Measurements from ENCODE around the gene DNMT1. TPM values are rescaled to one million over a fixed set of nuclear protein-coding genes. Genes with fewer than 3 reads are reported as not detected.

DNMT1 gene
- total RNA-seq, 1 experiment from 2014 or later = 210 TPM

DNA sequence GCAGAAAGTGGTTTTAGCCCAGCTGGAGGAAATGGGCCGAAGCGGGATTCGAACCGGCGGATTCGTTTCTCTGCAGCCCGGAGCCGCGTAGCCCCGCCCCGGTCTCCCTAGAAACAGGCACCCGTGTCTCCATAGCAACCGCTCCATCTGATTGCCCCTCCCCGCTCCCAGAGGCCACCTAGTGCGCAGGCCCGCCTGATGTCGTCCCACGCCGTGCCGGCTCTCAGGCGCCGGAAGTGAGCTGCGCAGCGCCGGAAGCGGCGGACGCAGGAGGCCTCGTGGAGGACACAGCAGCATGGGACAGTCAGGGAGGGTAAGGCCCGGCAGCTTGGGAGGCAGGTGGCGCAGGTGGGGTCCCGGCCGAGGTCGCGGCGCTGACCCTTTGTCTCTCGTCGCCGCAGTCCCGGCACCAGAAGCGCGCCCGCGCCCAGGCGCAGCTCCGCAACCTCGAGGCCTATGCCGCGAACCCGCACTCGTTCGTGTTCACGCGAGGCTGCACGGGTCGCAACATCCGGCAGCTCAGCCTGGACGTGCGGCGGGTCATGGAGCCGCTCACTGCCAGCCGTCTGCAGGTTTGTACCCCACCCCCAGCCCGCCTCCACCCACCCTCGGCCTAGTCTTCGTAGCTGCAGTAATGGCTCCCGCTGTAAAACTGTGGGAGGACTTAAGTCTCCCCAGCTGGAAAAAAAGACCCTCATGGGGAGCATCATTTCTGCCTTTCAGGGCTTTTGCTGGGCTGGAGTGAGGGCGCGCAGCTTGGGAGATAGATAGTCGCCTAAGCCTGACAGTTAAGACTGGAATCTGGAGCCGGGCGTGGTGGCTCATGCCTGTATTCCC is 88.4 kb downstream of the DNMT1 start, which contains the start of gene PPAN:
Gene PPAN, plus strand, starts transcription at position 263 of the 837 bp plus-strand sequence. Its CDS starts 33 bp downstream, at position 296.
- ChIA-PET POLR2A (interaction anchor here (0.6 to 1.6 kb wide), 5 partner anchors 9 to 86 kb away, joined by 3 to 9 read pairs (median 3); partner anchors contain the start of gene EIF3G), CTCF (interaction anchor here (0.6 to 1.4 kb wide), 8 partner anchors 8 to 366 kb away, joined by 3 to 10 read pairs (median 4); no protein-coding TSS in a partner anchor)
- peak; percentile 86 for ATAC-seq
- peak; percentile 98 for DNase-seq (ENCODE audit: low spot score)
- peak within 1 kb of the TSS; percentile 84 for H3K27ac Mint-ChIP-seq
- no peaks in the 10 kb centered on the region for H3K9me3 Mint-ChIP-seq
- peaks cover 38% of the 10 kb centered on the region for H3K36me3 Mint-ChIP-seq
- peaks cover 10% of the 10 kb centered on the region for H3K4me1 Mint-ChIP-seq
- peak within 1 kb of the TSS; percentile 95 for H3K4me3 Mint-ChIP-seq
- no peaks in the 10 kb centered on the region; the same call in 1 of the 2 replicates for H3K27me3 Mint-ChIP-seq (ENCODE audit: low read depth)
- TF ChIP-seq, protein P1, sequence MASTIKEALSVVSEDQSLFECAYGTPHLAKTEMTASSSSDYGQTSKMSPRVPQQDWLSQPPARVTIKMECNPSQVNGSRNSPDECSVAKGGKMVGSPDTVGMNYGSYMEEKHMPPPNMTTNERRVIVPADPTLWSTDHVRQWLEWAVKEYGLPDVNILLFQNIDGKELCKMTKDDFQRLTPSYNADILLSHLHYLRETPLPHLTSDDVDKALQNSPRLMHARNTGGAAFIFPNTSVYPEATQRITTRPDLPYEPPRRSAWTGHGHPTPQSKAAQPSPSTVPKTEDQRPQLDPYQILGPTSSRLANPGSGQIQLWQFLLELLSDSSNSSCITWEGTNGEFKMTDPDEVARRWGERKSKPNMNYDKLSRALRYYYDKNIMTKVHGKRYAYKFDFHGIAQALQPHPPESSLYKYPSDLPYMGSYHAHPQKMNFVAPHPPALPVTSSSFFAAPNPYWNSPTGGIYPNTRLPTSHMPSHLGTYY (CRISPR knock-in tag; IDR thresholded peaks at IDR 0.05) = no peak
- TF ChIP-seq, protein P2, sequence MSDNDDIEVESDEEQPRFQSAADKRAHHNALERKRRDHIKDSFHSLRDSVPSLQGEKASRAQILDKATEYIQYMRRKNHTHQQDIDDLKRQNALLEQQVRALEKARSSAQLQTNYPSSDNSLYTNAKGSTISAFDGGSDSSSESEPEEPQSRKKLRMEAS (CRISPR knock-in tag; IDR thresholded peaks at IDR 0.05) = peak; percentile 99
- TF ChIP-seq ZNF396 (CRISPR knock-in tag; IDR thresholded peaks at IDR 0.05; ENCODE audit: borderline replicate concordance) = no peak
- TF ChIP-seq NFATC4 (CRISPR knock-in tag; IDR thresholded peaks at IDR 0.05) = no peak
- peak; percentile 81 for TF ChIP-seq GABPB1 (CRISPR knock-in tag; IDR thresholded peaks at IDR 0.05)
- peak; percentile 88 for TF ChIP-seq SP1 (CRISPR knock-in tag; conservative IDR thresholded peaks at IDR 0.05)
- TF ChIP-seq ELF4 (CRISPR knock-in tag; IDR thresholded peaks at IDR 0.05; ENCODE audit: low read depth) = no peak
- peak; percentile 91; the same call in 1 of the 2 replicates for TF ChIP-seq FOXP1 (CRISPR knock-in tag; IDR thresholded peaks at IDR 0.05; ENCODE audit: borderline replicate concordance)
- TF ChIP-seq ZNF138 (CRISPR knock-in tag; conservative IDR thresholded peaks at IDR 0.05) = no peak
- TF ChIP-seq PRRX2 (CRISPR knock-in tag; IDR thresholded peaks at IDR 0.05) = no peak
- TF ChIP-seq, protein P3, sequence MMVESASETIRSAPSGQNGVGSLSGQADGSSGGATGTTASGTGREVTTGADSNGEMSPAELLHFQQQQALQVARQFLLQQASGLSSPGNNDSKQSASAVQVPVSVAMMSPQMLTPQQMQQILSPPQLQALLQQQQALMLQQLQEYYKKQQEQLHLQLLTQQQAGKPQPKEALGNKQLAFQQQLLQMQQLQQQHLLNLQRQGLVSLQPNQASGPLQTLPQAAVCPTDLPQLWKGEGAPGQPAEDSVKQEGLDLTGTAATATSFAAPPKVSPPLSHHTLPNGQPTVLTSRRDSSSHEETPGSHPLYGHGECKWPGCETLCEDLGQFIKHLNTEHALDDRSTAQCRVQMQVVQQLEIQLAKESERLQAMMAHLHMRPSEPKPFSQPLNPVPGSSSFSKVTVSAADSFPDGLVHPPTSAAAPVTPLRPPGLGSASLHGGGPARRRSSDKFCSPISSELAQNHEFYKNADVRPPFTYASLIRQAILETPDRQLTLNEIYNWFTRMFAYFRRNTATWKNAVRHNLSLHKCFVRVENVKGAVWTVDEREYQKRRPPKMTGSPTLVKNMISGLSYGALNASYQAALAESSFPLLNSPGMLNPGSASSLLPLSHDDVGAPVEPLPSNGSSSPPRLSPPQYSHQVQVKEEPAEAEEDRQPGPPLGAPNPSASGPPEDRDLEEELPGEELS (CRISPR knock-in tag; IDR thresholded peaks at IDR 0.05) = peak; percentile 75
- peak; percentile 89 for TF ChIP-seq ETV6 (CRISPR knock-in tag; IDR thresholded peaks at IDR 0.05)
- TF ChIP-seq, protein P4, sequence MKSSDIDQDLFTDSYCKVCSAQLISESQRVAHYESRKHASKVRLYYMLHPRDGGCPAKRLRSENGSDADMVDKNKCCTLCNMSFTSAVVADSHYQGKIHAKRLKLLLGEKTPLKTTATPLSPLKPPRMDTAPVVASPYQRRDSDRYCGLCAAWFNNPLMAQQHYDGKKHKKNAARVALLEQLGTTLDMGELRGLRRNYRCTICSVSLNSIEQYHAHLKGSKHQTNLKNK (CRISPR knock-in tag; IDR thresholded peaks at IDR 0.05) = no peak
- TF ChIP-seq, protein P5, sequence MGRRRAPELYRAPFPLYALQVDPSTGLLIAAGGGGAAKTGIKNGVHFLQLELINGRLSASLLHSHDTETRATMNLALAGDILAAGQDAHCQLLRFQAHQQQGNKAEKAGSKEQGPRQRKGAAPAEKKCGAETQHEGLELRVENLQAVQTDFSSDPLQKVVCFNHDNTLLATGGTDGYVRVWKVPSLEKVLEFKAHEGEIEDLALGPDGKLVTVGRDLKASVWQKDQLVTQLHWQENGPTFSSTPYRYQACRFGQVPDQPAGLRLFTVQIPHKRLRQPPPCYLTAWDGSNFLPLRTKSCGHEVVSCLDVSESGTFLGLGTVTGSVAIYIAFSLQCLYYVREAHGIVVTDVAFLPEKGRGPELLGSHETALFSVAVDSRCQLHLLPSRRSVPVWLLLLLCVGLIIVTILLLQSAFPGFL (CRISPR knock-in tag; IDR thresholded peaks at IDR 0.05; ENCODE audit: borderline replicate concordance) = no peak; the same call in 1 of the 2 replicates
- TF ChIP-seq NFYB (CRISPR knock-in tag; conservative IDR thresholded peaks at IDR 0.05; ENCODE audit: low read depth) = no peak
- TF ChIP-seq SMAD4 (CRISPR knock-in tag; IDR thresholded peaks at IDR 0.05) = no peak
- TF ChIP-seq, protein P6, sequence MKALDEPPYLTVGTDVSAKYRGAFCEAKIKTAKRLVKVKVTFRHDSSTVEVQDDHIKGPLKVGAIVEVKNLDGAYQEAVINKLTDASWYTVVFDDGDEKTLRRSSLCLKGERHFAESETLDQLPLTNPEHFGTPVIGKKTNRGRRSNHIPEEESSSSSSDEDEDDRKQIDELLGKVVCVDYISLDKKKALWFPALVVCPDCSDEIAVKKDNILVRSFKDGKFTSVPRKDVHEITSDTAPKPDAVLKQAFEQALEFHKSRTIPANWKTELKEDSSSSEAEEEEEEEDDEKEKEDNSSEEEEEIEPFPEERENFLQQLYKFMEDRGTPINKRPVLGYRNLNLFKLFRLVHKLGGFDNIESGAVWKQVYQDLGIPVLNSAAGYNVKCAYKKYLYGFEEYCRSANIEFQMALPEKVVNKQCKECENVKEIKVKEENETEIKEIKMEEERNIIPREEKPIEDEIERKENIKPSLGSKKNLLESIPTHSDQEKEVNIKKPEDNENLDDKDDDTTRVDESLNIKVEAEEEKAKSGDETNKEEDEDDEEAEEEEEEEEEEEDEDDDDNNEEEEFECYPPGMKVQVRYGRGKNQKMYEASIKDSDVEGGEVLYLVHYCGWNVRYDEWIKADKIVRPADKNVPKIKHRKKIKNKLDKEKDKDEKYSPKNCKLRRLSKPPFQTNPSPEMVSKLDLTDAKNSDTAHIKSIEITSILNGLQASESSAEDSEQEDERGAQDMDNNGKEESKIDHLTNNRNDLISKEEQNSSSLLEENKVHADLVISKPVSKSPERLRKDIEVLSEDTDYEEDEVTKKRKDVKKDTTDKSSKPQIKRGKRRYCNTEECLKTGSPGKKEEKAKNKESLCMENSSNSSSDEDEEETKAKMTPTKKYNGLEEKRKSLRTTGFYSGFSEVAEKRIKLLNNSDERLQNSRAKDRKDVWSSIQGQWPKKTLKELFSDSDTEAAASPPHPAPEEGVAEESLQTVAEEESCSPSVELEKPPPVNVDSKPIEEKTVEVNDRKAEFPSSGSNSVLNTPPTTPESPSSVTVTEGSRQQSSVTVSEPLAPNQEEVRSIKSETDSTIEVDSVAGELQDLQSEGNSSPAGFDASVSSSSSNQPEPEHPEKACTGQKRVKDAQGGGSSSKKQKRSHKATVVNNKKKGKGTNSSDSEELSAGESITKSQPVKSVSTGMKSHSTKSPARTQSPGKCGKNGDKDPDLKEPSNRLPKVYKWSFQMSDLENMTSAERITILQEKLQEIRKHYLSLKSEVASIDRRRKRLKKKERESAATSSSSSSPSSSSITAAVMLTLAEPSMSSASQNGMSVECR (CRISPR knock-in tag; IDR thresholded peaks at IDR 0.05; ENCODE audit: borderline replicate concordance) = peak; percentile 95
- TF ChIP-seq, protein P7, sequence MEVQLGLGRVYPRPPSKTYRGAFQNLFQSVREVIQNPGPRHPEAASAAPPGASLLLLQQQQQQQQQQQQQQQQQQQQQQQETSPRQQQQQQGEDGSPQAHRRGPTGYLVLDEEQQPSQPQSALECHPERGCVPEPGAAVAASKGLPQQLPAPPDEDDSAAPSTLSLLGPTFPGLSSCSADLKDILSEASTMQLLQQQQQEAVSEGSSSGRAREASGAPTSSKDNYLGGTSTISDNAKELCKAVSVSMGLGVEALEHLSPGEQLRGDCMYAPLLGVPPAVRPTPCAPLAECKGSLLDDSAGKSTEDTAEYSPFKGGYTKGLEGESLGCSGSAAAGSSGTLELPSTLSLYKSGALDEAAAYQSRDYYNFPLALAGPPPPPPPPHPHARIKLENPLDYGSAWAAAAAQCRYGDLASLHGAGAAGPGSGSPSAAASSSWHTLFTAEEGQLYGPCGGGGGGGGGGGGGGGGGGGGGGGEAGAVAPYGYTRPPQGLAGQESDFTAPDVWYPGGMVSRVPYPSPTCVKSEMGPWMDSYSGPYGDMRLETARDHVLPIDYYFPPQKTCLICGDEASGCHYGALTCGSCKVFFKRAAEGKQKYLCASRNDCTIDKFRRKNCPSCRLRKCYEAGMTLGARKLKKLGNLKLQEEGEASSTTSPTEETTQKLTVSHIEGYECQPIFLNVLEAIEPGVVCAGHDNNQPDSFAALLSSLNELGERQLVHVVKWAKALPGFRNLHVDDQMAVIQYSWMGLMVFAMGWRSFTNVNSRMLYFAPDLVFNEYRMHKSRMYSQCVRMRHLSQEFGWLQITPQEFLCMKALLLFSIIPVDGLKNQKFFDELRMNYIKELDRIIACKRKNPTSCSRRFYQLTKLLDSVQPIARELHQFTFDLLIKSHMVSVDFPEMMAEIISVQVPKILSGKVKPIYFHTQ (CRISPR knock-in tag; IDR thresholded peaks at IDR 0.05) = no peak
- no peak for TF ChIP-seq TCF7 (CRISPR knock-in tag; IDR thresholded peaks at IDR 0.05; ENCODE audit: low read depth)
- peak; percentile 82; the same call in 1 of the 2 replicates for TF ChIP-seq ESRRA (CRISPR knock-in tag; IDR thresholded peaks at IDR 0.05; ENCODE audit: borderline replicate concordance)
- no peak for TF ChIP-seq KAT7 (CRISPR knock-in tag; IDR thresholded peaks at IDR 0.05; ENCODE audit: borderline replicate concordance)
- TF ChIP-seq TEAD1 (CRISPR knock-in tag; IDR thresholded peaks at IDR 0.05) = peak; percentile 86
- TF ChIP-seq MXD4 (CRISPR knock-in tag; IDR thresholded peaks at IDR 0.05; ENCODE audit: borderline replicate concordance) = no peak
- peak; percentile 90; the same call in 1 of the 2 replicates for TF ChIP-seq JUN (CRISPR knock-in tag; IDR thresholded peaks at IDR 0.05)
- TF ChIP-seq ZNF121 (CRISPR knock-in tag; IDR thresholded peaks at IDR 0.05) = 0 out of 2 replicates have a peak, but pooled peaks have one; percentile 56

Data from WTC11 (cell line).